ENCODE measurements around the gene MYO3B. TPM values are rescaled to one million over a fixed set of nuclear protein-coding genes. Genes with fewer than 3 reads are reported as not detected.

Gene MYO3B
- total RNA-seq, 1 experiment from 2014 or later, result 0.09 TPM

DNA sequence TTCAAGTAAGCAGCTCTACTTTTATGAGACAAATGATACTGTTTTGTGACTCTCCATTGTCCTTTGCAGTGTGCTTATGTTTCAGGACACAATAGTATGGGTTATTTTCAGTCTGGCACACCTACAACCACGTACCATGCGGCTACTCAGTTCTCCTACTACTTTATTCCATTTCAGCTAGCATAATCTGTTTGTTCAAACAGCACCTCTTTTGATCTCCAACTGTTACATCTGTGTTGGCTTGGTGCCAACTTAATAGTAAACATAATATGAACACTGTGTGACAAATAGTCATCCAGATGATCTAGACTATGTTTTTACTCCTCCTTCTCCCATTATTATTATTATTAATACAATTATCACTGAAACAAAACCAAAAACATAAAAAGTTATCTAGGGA, 40.5 kb downstream of the MYO3B start:
- no peaks in the 10 kb centered on the region for H3K4me1 ChIP-seq
- no peaks in the 10 kb centered on the region for H3K4me1 Mint-ChIP-seq (ENCODE audit: low read depth, unreplicated experiment)
- ChIA-PET POLR2A (no interaction called here), CTCF (no interaction called here)
- no peak for DNase-seq
- no TSS peak for BruUV-seq (replicated peaks)
- H3K4me3 Mint-ChIP-seq (ENCODE audit: unreplicated experiment), result no peak overlapping the region
- no peaks in the 10 kb centered on the region for H3K27me3 Mint-ChIP-seq (ENCODE audit: insufficient read depth, unreplicated experiment)
- no peaks in the 10 kb centered on the region for H3K27me3 ChIP-seq (replicated peaks; ENCODE audit: control insufficient read depth, insufficient read depth, low read length)
- no peaks in the 10 kb centered on the region for H3K9me3 ChIP-seq
- H3K36me3 ChIP-seq (ENCODE audit: control insufficient read depth, insufficient read depth, low read length), result no peaks in the 10 kb centered on the region
- H3K27ac Mint-ChIP-seq (ENCODE audit: unreplicated experiment), result no peak overlapping the region
- TF ChIP-seq, protein P1, sequence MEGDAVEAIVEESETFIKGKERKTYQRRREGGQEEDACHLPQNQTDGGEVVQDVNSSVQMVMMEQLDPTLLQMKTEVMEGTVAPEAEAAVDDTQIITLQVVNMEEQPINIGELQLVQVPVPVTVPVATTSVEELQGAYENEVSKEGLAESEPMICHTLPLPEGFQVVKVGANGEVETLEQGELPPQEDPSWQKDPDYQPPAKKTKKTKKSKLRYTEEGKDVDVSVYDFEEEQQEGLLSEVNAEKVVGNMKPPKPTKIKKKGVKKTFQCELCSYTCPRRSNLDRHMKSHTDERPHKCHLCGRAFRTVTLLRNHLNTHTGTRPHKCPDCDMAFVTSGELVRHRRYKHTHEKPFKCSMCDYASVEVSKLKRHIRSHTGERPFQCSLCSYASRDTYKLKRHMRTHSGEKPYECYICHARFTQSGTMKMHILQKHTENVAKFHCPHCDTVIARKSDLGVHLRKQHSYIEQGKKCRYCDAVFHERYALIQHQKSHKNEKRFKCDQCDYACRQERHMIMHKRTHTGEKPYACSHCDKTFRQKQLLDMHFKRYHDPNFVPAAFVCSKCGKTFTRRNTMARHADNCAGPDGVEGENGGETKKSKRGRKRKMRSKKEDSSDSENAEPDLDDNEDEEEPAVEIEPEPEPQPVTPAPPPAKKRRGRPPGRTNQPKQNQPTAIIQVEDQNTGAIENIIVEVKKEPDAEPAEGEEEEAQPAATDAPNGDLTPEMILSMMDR (IDR thresholded peaks at IDR 0.05; ENCODE audit: insufficient read depth in 1 of 2, low read depth in 1 of 2, low read length in 1 of 2, severe bottlenecking in 1 of 2, unreplicated experiment in 1 of 2), result no peak
- intact Hi-C loops (cut with micrococcal nuclease; ENCODE audit: unreplicated experiment), result no loop called here
- H3K36me3 Mint-ChIP-seq (ENCODE audit: insufficient read depth, unreplicated experiment), result no peaks in the 10 kb centered on the region
- H3K4me3 ChIP-seq (ENCODE audit: low read depth, low read length), result no peak overlapping the region
- no peaks in the 10 kb centered on the region for H3K9me3 Mint-ChIP-seq (ENCODE audit: unreplicated experiment)

DNA sequence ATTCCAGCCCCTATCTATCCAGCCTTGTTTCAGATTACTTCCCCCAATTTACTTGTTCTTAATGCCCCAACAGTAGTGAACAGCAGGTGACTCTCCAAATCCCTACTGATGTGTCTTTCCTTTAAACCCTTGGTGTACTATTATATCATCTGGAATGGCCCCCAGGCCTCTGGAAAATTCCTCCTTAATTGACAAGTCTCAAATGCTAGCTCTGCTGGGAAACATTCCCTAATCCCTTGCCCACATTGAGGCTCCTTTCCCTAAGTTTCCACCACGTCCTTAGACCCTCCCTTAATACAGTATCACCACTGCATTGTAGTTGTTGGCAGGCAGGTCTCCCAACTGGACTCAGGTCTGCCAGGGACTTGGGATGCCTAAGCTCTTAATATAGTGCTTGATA, 41.0 kb downstream of the MYO3B start:
- intact Hi-C loops (cut with micrococcal nuclease; ENCODE audit: unreplicated experiment), result no loop called here

DNA sequence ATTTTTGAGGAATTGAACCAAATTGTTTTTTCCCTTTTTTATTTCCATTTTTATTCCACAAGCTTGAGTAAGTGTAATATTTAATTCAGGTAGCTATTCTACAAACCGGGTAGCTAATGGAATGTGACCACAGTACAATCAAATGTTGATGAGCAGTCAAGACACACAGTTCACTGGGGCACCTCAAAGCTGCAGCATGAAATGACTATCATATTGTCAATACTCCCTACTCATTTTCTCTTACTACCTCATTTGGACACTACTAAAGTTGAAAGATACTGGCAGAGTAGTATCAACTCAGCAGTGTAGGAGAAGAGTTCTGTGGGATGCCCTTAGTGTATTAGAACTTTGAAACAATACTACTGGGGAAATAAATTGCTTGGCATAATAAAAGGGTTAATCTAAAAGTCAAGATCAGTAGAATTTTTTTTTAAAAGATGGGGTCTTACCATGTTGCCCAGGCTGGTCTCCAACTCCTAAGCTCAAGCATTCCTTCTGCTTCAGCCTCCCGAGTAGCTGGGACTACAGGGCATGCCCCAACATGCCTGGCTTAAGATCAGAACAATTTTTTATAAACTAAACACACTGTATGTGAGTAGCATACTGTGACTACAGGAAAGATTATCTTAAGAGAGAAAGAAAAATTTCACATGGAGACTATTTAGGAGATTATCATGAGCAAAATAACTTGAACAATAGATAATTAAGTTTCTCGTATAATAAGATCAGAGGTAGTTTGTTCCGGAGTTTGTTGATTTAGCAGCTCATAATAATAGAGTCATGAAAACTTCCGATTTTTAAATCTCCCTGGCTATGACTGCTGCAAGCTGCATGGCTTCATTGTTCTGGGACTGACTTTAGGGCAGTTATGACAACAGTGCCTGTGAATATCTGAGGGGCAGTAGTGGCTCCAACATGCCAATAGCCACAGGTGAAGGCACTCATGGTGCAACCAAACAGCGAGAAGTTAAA, 43.7 kb downstream of the MYO3B start:
- Mint-ChIP-seq H3K4me1 (ENCODE audit: low read depth, unreplicated experiment) (no peaks in the 10 kb centered on the region), H3K36me3 (ENCODE audit: insufficient read depth, unreplicated experiment) (no peaks in the 10 kb centered on the region), H3K4me3 (ENCODE audit: unreplicated experiment) (no peak overlapping the region), H3K27ac (ENCODE audit: unreplicated experiment) (no peak overlapping the region), H3K9me3 (ENCODE audit: unreplicated experiment) (no peaks in the 10 kb centered on the region), H3K27me3 (ENCODE audit: insufficient read depth, unreplicated experiment) (no peaks in the 10 kb centered on the region)
- no peak for DNase-seq
- no TSS peak for BruUV-seq (replicated peaks)
- ChIA-PET CTCF (no interaction called here), POLR2A (no interaction called here)
- H3K36me3 ChIP-seq (ENCODE audit: control insufficient read depth, insufficient read depth, low read length), result no peaks in the 10 kb centered on the region
- intact Hi-C loops (cut with micrococcal nuclease; ENCODE audit: unreplicated experiment), result no loop called here
- no peaks in the 10 kb centered on the region for H3K27me3 ChIP-seq (replicated peaks; ENCODE audit: control insufficient read depth, insufficient read depth, low read length)
- H3K4me3 ChIP-seq (ENCODE audit: low read depth, low read length), result no peak overlapping the region
- TF ChIP-seq, protein P1 (IDR thresholded peaks at IDR 0.05; ENCODE audit: insufficient read depth in 1 of 2, low read depth in 1 of 2, low read length in 1 of 2, severe bottlenecking in 1 of 2, unreplicated experiment in 1 of 2), result no peak
- H3K9me3 ChIP-seq, result no peaks in the 10 kb centered on the region
- no peaks in the 10 kb centered on the region for H3K4me1 ChIP-seq

More for the DNA sequence above, 41.0 kb downstream of the MYO3B start:
- ChIA-PET CTCF (no interaction called here), POLR2A (no interaction called here)
- BruUV-seq (replicated peaks), result no TSS peak
- Mint-ChIP-seq H3K9me3 (ENCODE audit: unreplicated experiment) (no peaks in the 10 kb centered on the region), H3K4me3 (ENCODE audit: unreplicated experiment) (no peak overlapping the region), H3K27ac (ENCODE audit: unreplicated experiment) (no peak overlapping the region), H3K27me3 (ENCODE audit: insufficient read depth, unreplicated experiment) (no peaks in the 10 kb centered on the region), H3K36me3 (ENCODE audit: insufficient read depth, unreplicated experiment) (no peaks in the 10 kb centered on the region), H3K4me1 (ENCODE audit: low read depth, unreplicated experiment) (no peaks in the 10 kb centered on the region)
- Histone ChIP-seq H3K4me1 (no peaks in the 10 kb centered on the region), H3K27me3 (replicated peaks; ENCODE audit: control insufficient read depth, insufficient read depth, low read length) (no peaks in the 10 kb centered on the region), H3K9me3 (no peaks in the 10 kb centered on the region), H3K36me3 (ENCODE audit: control insufficient read depth, insufficient read depth, low read length) (no peaks in the 10 kb centered on the region), H3K4me3 (ENCODE audit: low read depth, low read length) (no peak overlapping the region)
- TF ChIP-seq, protein P1 (IDR thresholded peaks at IDR 0.05; ENCODE audit: insufficient read depth in 1 of 2, low read depth in 1 of 2, low read length in 1 of 2, severe bottlenecking in 1 of 2, unreplicated experiment in 1 of 2), result no peak
- DNase-seq, result no peak

All from Caco-2 (cell line).